Right forelimb (tissue), 1 donor: ENCODE measurements around the gene SMCO4.
A peak's percentile ranks its signal among the peaks of the same experiment; 100 is the strongest.

Source experiments
- DNase-seq: peaks from one replicate; pipeline ENCODE4 v3.0.0-alpha.2; 2018

SMCO4 gene

DNA sequence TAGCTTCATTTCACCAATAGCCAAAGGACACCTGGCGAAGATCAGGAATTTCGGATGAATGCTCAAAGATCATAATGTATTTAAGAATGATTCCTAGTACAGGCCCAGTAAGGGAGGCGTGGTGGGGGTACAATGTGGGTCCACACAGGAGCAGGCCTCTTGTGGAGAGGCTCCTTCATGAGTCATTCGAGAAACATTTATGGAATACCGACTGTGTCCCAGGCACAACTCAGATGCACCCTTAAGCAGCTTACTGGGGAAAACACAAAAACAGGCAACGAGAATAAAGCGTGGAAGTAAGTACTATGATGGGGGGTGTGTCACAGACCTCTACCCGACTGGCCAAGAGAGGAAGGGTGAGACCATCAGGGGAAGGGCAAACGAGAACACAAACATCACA, 44.5 kb downstream of the SMCO4 start:
- no peak for DNase-seq

DNA sequence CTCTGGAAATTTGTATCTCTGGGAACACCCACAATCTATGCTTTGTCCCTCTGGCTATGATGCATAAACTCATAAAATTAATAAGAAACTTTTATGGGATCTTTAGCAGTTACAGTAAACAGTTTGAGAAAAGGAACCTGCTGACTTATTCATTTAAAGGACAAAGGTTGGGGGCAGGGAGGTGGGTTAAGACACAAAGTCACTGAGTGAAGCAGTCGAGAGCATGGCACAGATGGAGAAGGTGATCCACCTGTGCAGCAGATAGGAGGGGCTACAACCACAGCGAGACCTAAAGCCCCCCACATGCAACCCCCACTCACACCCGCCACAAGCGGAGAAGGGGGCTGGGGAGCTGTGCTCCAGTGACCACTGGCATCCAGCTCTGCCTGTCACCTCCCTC, 45.0 kb downstream of the SMCO4 start:
- DNase-seq = no peak

GRCh38 chr11:93497596-93497995, 45.6 kb downstream of the SMCO4 start:
- DNase-seq = no peak

DNA sequence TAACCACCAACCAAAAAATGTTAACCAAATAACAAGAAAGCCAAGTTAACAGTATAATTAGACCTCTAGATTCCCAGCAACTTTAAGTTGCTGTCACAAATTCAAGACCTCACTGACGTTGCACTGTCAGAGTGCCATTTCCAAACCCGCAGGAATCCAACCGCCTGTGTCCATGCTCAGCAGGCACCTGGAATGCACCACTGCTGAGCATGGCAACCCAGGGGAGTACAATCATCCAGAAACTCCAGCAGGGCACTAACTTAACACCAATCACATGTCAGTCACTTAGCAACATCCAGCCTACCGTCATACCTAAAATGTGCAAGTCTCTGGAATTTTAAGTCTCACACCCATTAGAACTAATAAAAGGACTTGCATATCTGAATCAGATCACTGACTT, 48.8 kb downstream of the SMCO4 start:
- peak; percentile 64 for DNase-seq

DNA sequence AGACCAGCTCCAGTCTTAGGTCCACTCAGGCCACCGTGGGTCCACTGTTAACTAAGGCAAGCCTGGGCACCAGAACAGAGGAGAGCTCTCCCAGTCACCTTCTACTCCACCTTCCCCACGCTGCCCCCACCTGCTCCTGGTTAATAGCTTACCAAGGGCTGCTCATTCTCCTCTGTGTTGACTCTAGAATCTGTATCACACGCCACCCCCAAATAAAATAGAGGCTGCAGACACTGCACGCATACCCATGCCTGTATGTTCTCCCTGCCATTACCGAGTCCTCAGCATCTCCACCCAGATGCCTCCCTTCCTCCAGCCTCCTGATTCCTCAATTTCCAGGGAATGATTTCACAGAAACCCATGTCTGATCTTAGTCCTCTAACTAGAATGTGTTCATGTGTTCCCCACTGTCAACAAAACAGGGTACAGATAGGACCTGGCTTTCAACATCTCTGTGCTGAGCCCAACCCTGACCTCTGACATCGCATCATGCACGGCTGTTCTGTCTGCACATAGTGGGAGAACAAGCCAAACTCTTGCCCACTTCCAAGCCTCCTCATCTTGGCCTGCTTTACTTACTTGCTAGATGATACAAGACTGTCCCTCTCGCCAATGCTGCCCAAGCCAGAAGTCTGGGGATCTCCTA, 49.8 kb downstream of the SMCO4 start:
- DNase-seq = no peak

- DNase-seq = no peak
These were observed 50.5 kb downstream of the SMCO4 start for GRCh38 chr11:93492464-93493251.

GRCh38 chr11:93491973-93492372, 51.2 kb downstream of the SMCO4 start:
- no peak for DNase-seq

DNA sequence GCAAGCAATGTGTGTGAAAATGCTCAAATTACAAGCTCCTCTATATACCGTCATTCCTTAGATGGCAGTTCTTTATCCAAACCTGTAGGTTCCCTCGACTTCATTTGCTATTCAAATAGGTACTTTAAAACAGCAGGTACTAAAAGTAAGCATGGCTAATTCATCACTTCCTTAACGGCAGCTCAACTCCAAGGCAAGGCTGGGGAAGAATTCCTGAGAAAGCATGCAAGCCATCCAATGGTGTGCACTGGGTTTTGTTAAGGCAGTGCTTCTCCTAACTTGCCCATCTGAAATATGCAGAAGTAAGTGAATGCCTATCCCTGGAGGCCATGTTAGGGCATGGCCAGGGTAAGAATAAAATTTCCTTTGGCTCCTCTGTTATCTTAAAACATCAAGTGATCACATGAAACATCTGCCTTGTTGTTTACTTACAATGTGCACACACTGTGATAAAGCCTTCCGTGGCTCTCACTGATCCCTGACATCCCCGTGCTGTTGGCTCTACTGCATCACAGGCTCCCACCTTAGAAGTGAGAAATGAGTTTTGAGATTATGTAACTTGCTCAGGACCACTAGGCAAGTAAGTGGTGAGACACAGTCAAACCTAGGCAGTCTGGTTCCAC, 52.1 kb downstream of the SMCO4 start:
- DNase-seq = no peak

GRCh38 chr11:93489841-93490240, 53.4 kb downstream of the SMCO4 start:
- DNase-seq = no peak

GRCh38 chr11:93487032-93487483, 56.1 kb downstream of the SMCO4 start:
- DNase-seq = no peak

DNA sequence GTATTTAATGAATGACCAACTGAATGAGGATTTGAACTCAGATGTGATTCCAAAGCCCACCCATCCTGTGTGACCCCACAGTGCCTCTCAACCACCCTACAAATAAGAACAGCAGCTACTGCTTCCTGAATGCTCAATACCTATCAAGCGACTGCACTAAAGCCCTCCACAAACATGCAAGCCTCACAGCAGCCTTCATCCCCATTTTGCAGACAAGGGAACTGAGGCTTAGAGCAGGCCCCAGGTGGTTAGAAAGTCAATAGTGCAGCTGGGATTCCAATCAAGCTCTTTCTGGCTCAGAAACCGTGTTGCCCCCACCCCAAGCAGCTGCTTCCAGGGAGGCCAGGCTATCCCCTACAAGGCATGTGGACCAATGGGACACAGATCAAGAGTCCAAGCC, 57.2 kb downstream of the SMCO4 start:
- no peak for DNase-seq

- DNase-seq = no peak
These were observed 58.5 kb downstream of the SMCO4 start for GRCh38 chr11:93484716-93485115.

DNA sequence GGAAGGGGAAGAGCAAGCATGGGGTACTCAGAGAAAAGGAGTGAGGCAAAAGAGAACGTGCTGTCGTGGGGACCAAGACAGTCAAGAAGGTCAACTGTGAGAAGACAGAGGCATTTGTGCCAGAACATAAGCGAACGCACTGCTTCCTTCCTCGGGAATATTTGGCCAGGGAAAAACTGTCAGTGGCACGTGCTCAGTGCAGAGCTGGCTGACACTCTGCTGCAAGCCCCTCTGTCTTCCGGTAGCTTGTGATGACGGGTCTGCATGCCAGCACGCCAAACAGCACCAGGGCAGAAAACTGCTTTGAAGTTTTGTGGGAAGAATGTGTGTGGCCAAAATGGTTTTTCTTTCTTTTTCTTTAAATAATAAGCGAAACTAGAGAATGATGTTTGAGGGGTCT, 60.6 kb downstream of the SMCO4 start:
- DNase-seq = no peak

GRCh38 chr11:93481696-93482095, 61.5 kb downstream of the SMCO4 start:
- DNase-seq = no peak

DNA sequence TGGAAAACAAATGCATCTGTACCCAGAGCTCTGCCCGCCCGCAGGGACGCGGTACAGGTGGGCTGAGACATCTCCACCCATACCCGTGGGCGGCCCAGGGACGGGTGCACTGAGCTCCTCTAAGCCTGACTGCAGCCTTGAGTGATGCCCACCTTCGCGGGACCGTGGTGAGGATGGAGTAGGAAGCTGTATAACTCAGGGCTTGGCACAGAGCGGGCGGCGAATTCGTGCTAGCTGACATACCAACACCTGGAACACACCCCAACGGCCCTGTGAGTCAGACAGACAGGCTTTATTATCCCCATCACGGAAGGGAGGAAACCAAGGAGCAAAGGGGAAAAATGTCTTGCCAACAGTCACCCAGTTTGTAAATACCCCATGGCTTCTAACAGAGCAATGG, 61.9 kb downstream of the SMCO4 start:
- peak; percentile 13 for DNase-seq

DNA sequence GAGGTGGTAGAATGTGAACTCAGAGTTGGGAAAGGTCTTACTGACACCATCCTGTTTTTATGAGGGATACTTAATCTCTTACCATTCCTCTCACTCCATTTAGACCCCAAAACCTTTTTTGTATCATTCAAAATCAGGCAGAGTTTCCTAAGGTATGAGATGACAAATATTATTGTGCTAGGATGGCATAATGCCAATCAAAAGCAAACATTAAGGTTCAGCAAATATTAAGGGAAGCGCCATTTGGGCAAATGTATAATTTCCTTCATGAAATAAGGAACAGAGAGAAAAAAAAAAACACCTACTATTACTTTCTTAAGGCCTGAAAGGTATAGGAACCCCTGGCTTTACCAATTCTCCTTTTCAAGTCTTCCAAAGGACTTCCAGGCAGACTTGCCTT, 62.4 kb downstream of the SMCO4 start:
- DNase-seq = no peak

DNA sequence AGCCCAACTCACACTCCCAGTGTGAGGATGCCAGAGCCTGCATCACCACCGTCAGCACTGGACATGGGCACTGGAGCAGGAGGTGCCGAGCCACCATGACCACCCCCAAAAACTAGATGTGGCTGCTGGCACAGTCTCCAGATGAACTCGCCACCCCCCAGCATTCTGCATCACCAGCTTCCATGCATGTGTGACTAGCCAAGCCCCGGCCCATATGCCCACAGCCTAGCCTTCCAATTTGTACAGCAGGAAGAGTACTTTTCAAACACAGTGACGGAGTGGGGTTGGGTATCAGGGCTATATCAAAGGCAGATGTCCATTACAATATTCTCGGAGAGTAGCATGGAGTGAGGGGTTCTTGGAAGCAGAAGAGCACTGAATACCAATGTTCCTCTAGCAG, 62.9 kb downstream of the SMCO4 start:
- DNase-seq = peak; percentile 21

DNA sequence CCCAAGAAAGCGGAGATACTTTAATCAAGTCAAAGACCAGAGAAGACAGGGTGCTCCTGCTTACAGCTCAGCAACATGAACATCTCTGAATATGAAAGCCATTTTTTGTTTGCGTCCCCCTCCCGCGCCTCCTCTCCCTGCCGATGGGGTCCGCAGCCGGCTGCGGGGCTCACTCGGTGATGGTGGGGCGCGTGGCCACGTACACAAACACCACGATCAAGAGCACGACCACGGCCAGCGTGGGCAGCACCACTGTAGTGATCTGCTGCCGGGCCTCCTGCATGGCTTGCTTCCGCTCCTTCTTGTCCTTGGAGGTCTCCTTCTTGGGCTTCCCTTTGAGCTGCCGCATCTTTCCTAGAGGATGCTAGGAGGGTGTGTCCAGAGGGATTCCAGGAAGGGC, 64.3 kb downstream of the SMCO4 start:
- DNase-seq = no peak

- peak; percentile 43 for DNase-seq
These were observed 65.4 kb downstream of the SMCO4 start for GRCh38 chr11:93477684-93478234.

- DNase-seq = no peak
These were observed 66.4 kb downstream of the SMCO4 start for GRCh38 chr11:93476796-93477195.

DNA sequence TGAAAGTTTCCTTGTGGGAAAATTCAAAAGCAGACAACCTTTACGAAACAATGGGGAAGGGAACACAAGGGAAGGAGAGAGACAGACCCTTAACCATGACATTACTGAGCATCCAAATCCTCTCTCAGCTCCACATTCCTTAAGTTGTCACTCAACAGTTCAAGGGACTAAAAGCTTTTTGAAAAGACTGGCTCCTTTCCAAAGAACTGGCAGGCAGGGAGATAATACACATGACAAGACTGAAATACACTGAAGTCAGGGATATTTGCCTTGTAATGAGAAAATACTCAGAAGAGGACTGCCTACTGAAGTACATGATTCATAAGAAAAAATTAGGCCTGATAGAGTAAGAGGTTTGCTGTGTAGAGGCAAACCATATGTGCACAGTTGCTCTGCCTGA, 69.1 kb downstream of the SMCO4 start:
- DNase-seq = no peak

GRCh38 chr11:93468290-93468689, 74.9 kb downstream of the SMCO4 start:
- no peak for DNase-seq

DNA sequence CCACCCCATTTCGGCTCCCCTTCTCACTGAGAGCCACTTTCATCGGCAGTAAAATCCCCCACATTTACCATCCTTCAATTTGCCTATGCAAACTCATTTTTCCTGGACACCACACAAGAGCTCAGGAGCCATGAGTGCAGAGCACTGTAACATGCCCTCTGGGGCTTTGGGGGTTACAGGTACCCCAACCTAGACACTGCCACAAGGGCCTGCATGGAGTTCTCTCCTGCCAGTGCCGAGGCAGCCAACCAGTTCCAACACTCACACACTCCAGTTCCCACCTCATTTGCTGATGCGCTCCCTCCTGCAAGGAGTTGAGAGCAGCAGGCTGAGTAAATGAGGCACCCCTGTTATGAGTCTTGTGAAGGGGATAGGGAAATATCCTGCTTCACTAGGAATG, 76.1 kb downstream of the SMCO4 start:
- DNase-seq = no peak
